Body of pancreas (tissue), 4 donors: ENCODE results near the gene NDUFS8.

ENCODE experiments used
- CTCF ChIP-seq, 7 experiments: fragments of 450-650 bp in 4 of 7; fragments of 200-600 bp in 3 of 7; sonication (generic) in 3 of 7; IDR thresholded peaks; one replicate each; pipeline ENCODE4 v1.5.1; 2016 to 2019; ENCODE audit warnings: antibody characterized with exemption in 7 of 7
- POLR2A ChIP-seq, 3 donors: fragments of 450-650 bp; IDR thresholded peaks; one replicate each; pipeline ENCODE4 v1.6.1; 2016; ENCODE audit warnings: antibody characterized with exemption in 3 of 3, mild to moderate bottlenecking in 2 of 3

- no peak for TF ChIP-seq CTCF (IDR thresholded peaks at IDR 0.05)
- no peak for TF ChIP-seq POLR2A (IDR thresholded peaks at IDR 0.05)
Measured at GRCh38 chr11:68002575-68002937, 27.9 kb upstream of the NDUFS8 start.
